Trophoblast cell (in vitro differentiated cells and primary cell): Measurements from ENCODE around the gene KAT2A. TPM values are rescaled to one million over a fixed set of nuclear protein-coding genes. Genes with fewer than 3 reads are reported as not detected.

Source experiments
- DNase-seq, 2 donors: peaks; one replicate each; pipeline ENCODE4 v3.0.0-alpha.2; 2016
- H2AFZ ChIP-seq: 2 replicates; pipeline ENCODE4 v1.6.1; 2013; ENCODE audit warnings: low read length, moderate library complexity, mild to moderate bottlenecking; ENCODE audit not compliant: insufficient read depth, poor library complexity
- H2AK5ac ChIP-seq: 2 replicates; pipeline ENCODE4 v1.6.1; 2013; ENCODE audit warnings: mild to moderate bottlenecking, low read length
- H2BK120ac ChIP-seq: 2 replicates; pipeline ENCODE4 v1.6.1; 2013; ENCODE audit warnings: low read length, mild to moderate bottlenecking, moderate library complexity; ENCODE audit not compliant: insufficient read depth, poor library complexity
- H2BK12ac ChIP-seq: 2 replicates; pipeline ENCODE4 v1.6.1; 2013; ENCODE audit warnings: mild to moderate bottlenecking, low read length, moderate library complexity
- H2BK5ac ChIP-seq: 2 replicates; pipeline ENCODE4 v1.6.1; 2013; ENCODE audit warnings: low read length, low read depth, moderate library complexity, mild to moderate bottlenecking; ENCODE audit not compliant: poor library complexity
- H3K14ac ChIP-seq: 2 replicates; pipeline ENCODE4 v1.6.1; 2013; ENCODE audit warnings: mild to moderate bottlenecking, low read length
- H3K18ac ChIP-seq: 2 replicates; pipeline ENCODE4 v1.6.1; 2013; ENCODE audit warnings: mild to moderate bottlenecking, low read length
- H3K23ac ChIP-seq: 2 replicates; pipeline ENCODE4 v1.6.1; 2013; ENCODE audit warnings: low read length
- H3K27ac ChIP-seq: 2 replicates; pipeline ENCODE4 v1.5.1; 2013; ENCODE audit warnings: low read depth, mild to moderate bottlenecking, inconsistent platforms, low read length, moderate library complexity
- H3K27me3 ChIP-seq: 2 replicates; pipeline ENCODE4 v1.6.1; 2013; ENCODE audit warnings: inconsistent platforms, mild to moderate bottlenecking, low read length, moderate library complexity; ENCODE audit not compliant: insufficient read depth
- H3K36me3 ChIP-seq, 2 experiments: 1 replicate in 1 of 2; 2 replicates in 1 of 2; pipeline ENCODE4 v1.6.1; 2013; ENCODE audit warnings: low read length in 2 of 2, mild to moderate bottlenecking in 2 of 2, moderate library complexity in 1 of 2; ENCODE audit not compliant: insufficient read depth in 2 of 2, control insufficient read depth in 1 of 2
- H3K4ac ChIP-seq: 2 replicates; pipeline ENCODE4 v1.6.1; 2013; ENCODE audit warnings: low read depth, mild to moderate bottlenecking, low read length, moderate library complexity
- H3K4me1 ChIP-seq, 2 experiments: 1 replicate in 1 of 2; 2 replicates in 1 of 2; pipeline ENCODE4 v1.6.1; 2013; ENCODE audit warnings: low read length in 2 of 2, mild to moderate bottlenecking in 2 of 2, moderate library complexity in 1 of 2; ENCODE audit not compliant: insufficient read depth in 2 of 2, control insufficient read depth in 1 of 2
- H3K4me2 ChIP-seq: 2 replicates; pipeline ENCODE4 v1.6.1; 2013; ENCODE audit warnings: inconsistent platforms, mild to moderate bottlenecking, low read length, moderate library complexity
- H3K4me3 ChIP-seq: 2 replicates; pipeline ENCODE4 v1.5.1; 2013; ENCODE audit warnings: mild to moderate bottlenecking, low read depth, low read length, inconsistent platforms
- H3K79me1 ChIP-seq: one replicate; pipeline ENCODE4 v1.6.1; 2013; ENCODE audit warnings: low read length
- H3K79me2 ChIP-seq: 2 replicates; pipeline ENCODE4 v1.6.1; 2013; ENCODE audit warnings: low read length, mild to moderate bottlenecking; ENCODE audit not compliant: control insufficient read depth, insufficient read depth, poor library complexity
- H3K9ac ChIP-seq: 2 replicates; pipeline ENCODE4 v1.6.1; 2013; ENCODE audit warnings: mild to moderate bottlenecking, low read length
- H3K9me3 ChIP-seq: 2 replicates; pipeline ENCODE4 v1.6.1; 2013; ENCODE audit warnings: low read depth, mild to moderate bottlenecking, control low read depth, inconsistent platforms, low read length; ENCODE audit not compliant: insufficient read depth
- H4K12ac ChIP-seq: 2 replicates; pipeline ENCODE4 v1.6.1; 2013; ENCODE audit warnings: low read depth, mild to moderate bottlenecking, low read length, moderate library complexity
- H4K8ac ChIP-seq: 2 replicates; pipeline ENCODE4 v1.6.1; 2013; ENCODE audit warnings: low read depth, mild to moderate bottlenecking, low read length, moderate library complexity
- H4K91ac ChIP-seq: one replicate; pipeline ENCODE4 v1.6.1; 2013; ENCODE audit warnings: low read depth, mild to moderate bottlenecking, low read length, moderate library complexity
- WGBS: extraction: QIAGEN DNeasy Blood & Tissue Kit; methylation state at CpG from one replicate; pipeline ENCODE4 v1.1.7; 2013; ENCODE audit warnings: missing lambda C conversion rate; ENCODE audit not compliant: insufficient read length, insufficient coverage; ENCODE audit errors: extremely low coverage; 5-methylcytosine and 5-hydroxymethylcytosine counted together
- polyA plus RNA-seq: library from polyadenylated mRNA; stranded (reverse); fragments of 200-250 nt; gene quantifications from 2 replicates; pipeline ENCODE4 v1.2.3, GENCODE V29; 2013

KAT2A gene
- 14.5 and 14.6 TPM in 2 replicates for polyA plus RNA-seq

DNA sequence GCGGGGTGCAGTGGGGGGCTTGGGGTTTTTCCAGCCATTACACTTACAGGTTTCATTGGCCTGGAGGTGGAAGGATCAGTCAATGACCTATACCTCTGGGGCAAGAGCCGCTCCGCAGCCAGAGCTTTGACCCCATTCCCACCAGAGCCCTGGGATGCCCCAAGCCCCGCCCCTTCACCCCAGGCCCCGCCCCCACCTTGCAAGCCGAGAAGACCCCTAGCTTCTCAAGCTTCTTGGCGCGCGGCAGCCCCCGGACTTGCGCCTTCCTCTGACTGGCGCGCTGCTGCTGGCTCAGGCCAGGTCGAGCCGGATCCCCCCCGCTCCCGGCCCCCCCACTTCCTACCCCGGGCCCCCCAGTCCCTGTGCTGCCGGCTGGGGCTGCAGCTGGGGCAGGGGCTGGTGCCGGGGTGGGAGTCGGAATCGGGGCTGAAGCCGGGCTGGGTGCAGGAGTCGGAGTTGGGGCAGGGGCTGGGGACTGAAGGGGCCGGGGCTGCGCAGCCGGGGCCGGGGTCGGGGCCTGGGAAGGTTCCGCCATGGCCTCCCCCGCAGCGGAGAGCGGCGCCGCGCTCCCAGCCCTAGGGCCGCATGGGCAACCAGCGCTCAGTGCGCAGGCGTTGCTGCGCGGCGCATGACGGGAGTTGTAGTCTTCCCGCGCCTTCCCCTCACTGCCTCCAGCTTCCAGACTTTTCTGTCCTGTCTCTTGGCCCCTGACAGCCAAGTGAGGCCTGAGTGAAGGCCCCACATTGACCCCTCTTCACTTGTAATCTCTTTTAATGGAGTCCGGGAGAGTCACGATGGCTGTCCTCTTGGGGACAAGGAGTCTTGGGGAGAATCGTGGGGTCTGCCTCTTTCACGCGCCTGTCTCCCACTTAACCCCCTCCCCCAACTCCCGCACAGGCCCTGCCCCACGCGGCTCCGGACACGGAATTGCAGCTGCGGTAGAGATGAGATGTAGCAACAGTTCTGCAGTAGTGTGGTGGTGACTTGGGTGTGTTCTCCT is at the start of gene KAT2A:
Gene KAT2A (minus strand): TSS at position 598 of the 1,000 bp plus-strand sequence. CDS start 63 bp downstream, at position 535.
- DNase-seq, result peak; percentile 85 to 92
- H2AK5ac ChIP-seq, result peak within 1 kb of the TSS; percentile 71
- peak within 1 kb of the TSS; percentile 37 for H4K12ac ChIP-seq
- no CpG with 5 or more reads among the region's 57 CpGs for WGBS
- no peak within 1 kb of the TSS for H3K4ac ChIP-seq
- H3K23ac ChIP-seq, result no peak within 1 kb of the TSS
- peak within 1 kb of the TSS; percentile 73 for H3K4me3 ChIP-seq
- H3K4me1 ChIP-seq, result peaks cover 0 to 16% of the 10 kb centered on the region in 2 experiments
- H3K4me2 ChIP-seq, result peak within 1 kb of the TSS; percentile 47
- peak within 1 kb of the TSS; percentile 59 for H4K8ac ChIP-seq
- peaks cover 9 to 21% of the 10 kb centered on the region in 2 experiments for H3K36me3 ChIP-seq
- H3K18ac ChIP-seq, result no peak within 1 kb of the TSS
- no peak within 1 kb of the TSS for H3K9ac ChIP-seq
- no peaks in the 10 kb centered on the region for H3K79me2 ChIP-seq
- no peaks in the 10 kb centered on the region for H3K9me3 ChIP-seq
- peak within 1 kb of the TSS; percentile 22 for H4K91ac ChIP-seq
- H2BK12ac ChIP-seq, result no peak within 1 kb of the TSS
- H2BK5ac ChIP-seq, result no peak within 1 kb of the TSS
- peak within 1 kb of the TSS; percentile 39 for H2AFZ ChIP-seq
- no peak within 1 kb of the TSS for H2BK120ac ChIP-seq
- no peak within 1 kb of the TSS for H3K14ac ChIP-seq
- no peaks in the 10 kb centered on the region for H3K27me3 ChIP-seq
- no peaks in the 10 kb centered on the region for H3K79me1 ChIP-seq
- H3K27ac ChIP-seq, result no peak within 1 kb of the TSS

DNA sequence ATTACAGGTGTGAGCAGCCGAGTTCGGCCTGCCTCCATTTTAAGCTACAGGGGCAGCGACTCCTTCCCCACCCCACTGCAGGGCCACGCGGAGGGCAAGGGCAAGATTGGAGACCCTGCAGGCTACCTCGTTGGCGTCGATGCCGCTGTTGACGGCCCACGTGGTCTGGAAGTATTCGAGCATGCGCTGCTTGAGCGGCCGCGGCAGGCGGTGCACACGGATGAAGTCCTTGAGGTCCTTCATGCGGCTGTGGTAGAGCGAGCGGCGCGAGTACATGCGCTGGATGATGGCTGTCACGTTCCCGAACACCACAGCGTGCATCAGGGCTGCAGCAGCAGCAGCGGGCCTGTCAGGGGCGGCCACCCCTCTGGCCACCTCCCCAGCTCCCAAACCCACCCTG is 48.2 kb upstream of the KAT2A start:
- Histone ChIP-seq H3K79me1 (no peaks in the 10 kb centered on the region), H2AFZ (no peak overlapping the region), H3K4me3 (no peak overlapping the region), H3K18ac (no peak overlapping the region), H4K91ac (no peak overlapping the region), H3K9me3 (peaks cover 5% of the 10 kb centered on the region), H2BK5ac (no peak overlapping the region), H2AK5ac (no peak overlapping the region), H3K36me3 (no peaks in the 10 kb centered on the region), H4K12ac (no peak overlapping the region), H2BK120ac (no peak overlapping the region), H3K14ac (no peak overlapping the region), H3K27me3 (no peaks in the 10 kb centered on the region), H3K23ac (no peak overlapping the region), H3K4ac (no peak overlapping the region), H3K79me2 (no peaks in the 10 kb centered on the region), H3K4me2 (no peak overlapping the region), H4K8ac (no peak overlapping the region), H3K9ac (no peak overlapping the region), H2BK12ac (no peak overlapping the region), H3K4me1 (peaks cover 0 to 10% of the 10 kb centered on the region in 2 experiments), H3K27ac (no peak overlapping the region)
- no CpG with 5 or more reads among the region's 29 CpGs for WGBS
- no peak for DNase-seq

DNA sequence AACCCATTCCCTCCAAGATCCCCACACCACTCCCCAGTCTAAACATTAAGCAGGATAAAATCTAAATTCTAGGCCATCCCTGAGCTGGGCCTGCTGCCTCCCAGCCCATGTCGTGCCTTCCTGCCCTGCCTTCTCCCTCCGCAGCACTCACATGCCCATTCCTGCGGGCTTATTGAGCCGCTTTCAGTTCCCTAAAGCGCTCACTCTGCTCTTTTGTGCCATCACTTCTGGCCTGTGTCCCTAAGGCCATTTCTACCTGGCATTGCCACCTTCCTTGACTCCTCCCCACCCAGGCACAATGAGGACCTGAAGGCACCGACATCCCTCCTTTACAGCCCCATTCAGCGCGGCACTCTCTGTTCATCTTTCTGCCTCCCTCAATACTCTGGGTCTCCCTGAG is 46.6 kb upstream of the KAT2A start:
- no peaks in the 10 kb centered on the region for H3K27me3 ChIP-seq
- no peak overlapping the region for H2BK12ac ChIP-seq
- no peak overlapping the region for H3K14ac ChIP-seq
- no peak overlapping the region for H2BK120ac ChIP-seq
- H3K4me3 ChIP-seq, result no peak overlapping the region
- H4K12ac ChIP-seq, result no peak overlapping the region
- H3K9me3 ChIP-seq, result peaks cover 6% of the 10 kb centered on the region
- DNase-seq, result no peak
- H3K18ac ChIP-seq, result no peak overlapping the region
- H3K4me2 ChIP-seq, result no peak overlapping the region
- no peak overlapping the region for H2AK5ac ChIP-seq
- WGBS, result no CpG with 5 or more reads among the region's 8 CpGs
- no peak overlapping the region for H4K8ac ChIP-seq
- H4K91ac ChIP-seq, result no peak overlapping the region
- no peaks in the 10 kb centered on the region for H3K79me2 ChIP-seq
- H3K79me1 ChIP-seq, result no peaks in the 10 kb centered on the region
- no peak overlapping the region for H3K23ac ChIP-seq
- H3K4me1 ChIP-seq, result peaks cover 0 to 10% of the 10 kb centered on the region in 2 experiments
- H2AFZ ChIP-seq, result no peak overlapping the region
- H3K4ac ChIP-seq, result no peak overlapping the region
- H2BK5ac ChIP-seq, result no peak overlapping the region
- H3K27ac ChIP-seq, result no peak overlapping the region
- no peak overlapping the region for H3K9ac ChIP-seq
- no peaks in the 10 kb centered on the region for H3K36me3 ChIP-seq

DNA sequence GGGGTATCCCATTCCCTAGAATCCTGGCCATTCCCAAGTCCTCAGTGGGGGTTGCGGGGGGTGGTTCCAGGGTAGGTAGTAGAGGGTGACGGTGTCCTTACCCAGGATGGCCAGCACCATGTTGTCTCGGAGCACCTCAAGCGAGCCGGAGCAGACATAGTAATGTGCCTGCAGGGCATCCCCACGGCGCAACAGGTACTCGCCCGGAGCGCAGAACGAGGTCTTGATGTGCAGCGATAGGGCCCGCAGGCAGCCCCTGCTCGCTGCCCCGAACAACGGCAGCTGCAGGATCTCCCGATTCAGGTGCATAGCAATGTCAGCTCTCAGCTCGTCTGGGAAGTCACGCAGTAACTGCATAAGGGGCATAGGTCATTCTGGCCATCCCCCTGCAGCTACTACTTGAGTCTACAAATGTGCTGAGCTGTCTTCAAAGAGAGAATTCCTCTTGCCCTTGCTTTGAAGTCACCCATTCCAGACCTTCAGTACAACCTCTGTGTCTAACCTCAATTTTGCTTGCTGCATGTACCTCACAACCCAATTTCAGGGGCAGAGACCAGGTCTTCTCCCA is 45.1 kb upstream of the KAT2A start:
- peaks cover 0 to 2% of the 10 kb centered on the region in 2 experiments for H3K4me1 ChIP-seq
- no peak overlapping the region for H2AFZ ChIP-seq
- H4K12ac ChIP-seq, result no peak overlapping the region
- H3K79me1 ChIP-seq, result no peaks in the 10 kb centered on the region
- no peak overlapping the region for H3K9ac ChIP-seq
- H3K9me3 ChIP-seq, result peaks cover 6% of the 10 kb centered on the region
- H2BK120ac ChIP-seq, result no peak overlapping the region
- no peak overlapping the region for H3K14ac ChIP-seq
- DNase-seq, result peak; percentile 96 to 97
- H3K18ac ChIP-seq, result no peak overlapping the region
- H3K4me2 ChIP-seq, result no peak overlapping the region
- H4K8ac ChIP-seq, result no peak overlapping the region
- no peak overlapping the region for H3K4ac ChIP-seq
- no peak overlapping the region for H3K23ac ChIP-seq
- H2BK12ac ChIP-seq, result no peak overlapping the region
- H2BK5ac ChIP-seq, result no peak overlapping the region
- no peak overlapping the region for H2AK5ac ChIP-seq
- no CpG with 5 or more reads among the region's 19 CpGs for WGBS
- H3K36me3 ChIP-seq, result no peaks in the 10 kb centered on the region
- no peaks in the 10 kb centered on the region for H3K79me2 ChIP-seq
- no peaks in the 10 kb centered on the region for H3K27me3 ChIP-seq
- no peak overlapping the region for H3K27ac ChIP-seq
- no peak overlapping the region for H3K4me3 ChIP-seq
- no peak overlapping the region for H4K91ac ChIP-seq
